ACHN (cell line): ENCODE measurements around the gene RELN.
"Not testable (repeated sequence)": the region's sequence is repeated elsewhere in the genome, so short reads cannot be mapped to it uniquely, and the experiment has no call there.

Experiments
- DNase-seq: peaks from one replicate; pipeline ENCODE4 v3.0.0-alpha.2; 2015
- in situ Hi-C: cut with HindIII; loops from 2 replicates; pipeline ENCODE4 v1.10.0; 2017; ENCODE audit warnings: low sequenced_read_pairs, low pct_ligation_motif_present, low pct_unique_long_range_greater_than_20kb

RELN gene

GRCh38 chr7:103538964-103539709, 450.3 kb downstream of the RELN start:
- in situ Hi-C loops: no loop called here
- DNase-seq: no peak

- DNase-seq: no peak
- in situ Hi-C loops: no loop called here
Observed at GRCh38 chr7:103533761-103534160, 455.7 kb downstream of the RELN start.

- DNase-seq: no peak
- in situ Hi-C loops: no loop called here
Observed at GRCh38 chr7:103532955-103533354, 456.5 kb downstream of the RELN start.

- in situ Hi-C loops: no loop called here
- no peak for DNase-seq
Observed at GRCh38 chr7:103528152-103528551, 461.3 kb downstream of the RELN start.

GRCh38 chr7:103525937-103526336, 463.5 kb downstream of the RELN start:
- in situ Hi-C loops: no loop called here

GRCh38 chr7:103524042-103524907, 465.2 kb downstream of the RELN start:
- in situ Hi-C loops: no loop called here
- peak; percentile 64 for DNase-seq

More at GRCh38 chr7:103525937-103526336, 463.5 kb downstream of the RELN start:
- no peak for DNase-seq

GRCh38 chr7:103521937-103522336, 467.5 kb downstream of the RELN start:
- DNase-seq: no peak
- in situ Hi-C loops: no loop called here

GRCh38 chr7:103504505-103505135, 484.8 kb downstream of the RELN start:
- no peak for DNase-seq
- in situ Hi-C loops: no loop called here

- in situ Hi-C loops: no loop called here
- DNase-seq: no peak
Observed at GRCh38 chr7:103501206-103501605, 488.3 kb downstream of the RELN start.

- in situ Hi-C loops: no loop called here
- DNase-seq: no peak
Observed at GRCh38 chr7:103499976-103500375, 489.5 kb downstream of the RELN start.

GRCh38 chr7:103487419-103487818, 502.0 kb downstream of the RELN start:
- in situ Hi-C loops: no loop called here

GRCh38 chr7:103486873-103487272, 502.6 kb downstream of the RELN start:
- in situ Hi-C loops: not testable (repeated sequence)

More at GRCh38 chr7:103487419-103487818, 502.0 kb downstream of the RELN start:
- DNase-seq: no peak

GRCh38 chr7:103480771-103481170, 508.7 kb downstream of the RELN start:
- in situ Hi-C loops: no loop called here
- DNase-seq: no peak

More at GRCh38 chr7:103486873-103487272, 502.6 kb downstream of the RELN start:
- DNase-seq: not testable (repeated sequence)

GRCh38 chr7:103474956-103475355, 514.5 kb downstream of the RELN start:
- no peak for DNase-seq
- in situ Hi-C loops: no loop called here

GRCh38 chr7:103469095-103469948, 520.1 kb downstream of the RELN start:
- no peak for DNase-seq
- in situ Hi-C loops: no loop called here

GRCh38 chr7:103466814-103467213, 522.6 kb downstream of the RELN start:
- no peak for DNase-seq
- in situ Hi-C loops: no loop called here

- in situ Hi-C loops: no loop called here
Observed at GRCh38 chr7:103462358-103462757, 527.1 kb downstream of the RELN start.

More at GRCh38 chr7:103462358-103462757, 527.1 kb downstream of the RELN start:
- no peak for DNase-seq
